ENCODE data around the gene PTTG2.

Gene PTTG2

DNA sequence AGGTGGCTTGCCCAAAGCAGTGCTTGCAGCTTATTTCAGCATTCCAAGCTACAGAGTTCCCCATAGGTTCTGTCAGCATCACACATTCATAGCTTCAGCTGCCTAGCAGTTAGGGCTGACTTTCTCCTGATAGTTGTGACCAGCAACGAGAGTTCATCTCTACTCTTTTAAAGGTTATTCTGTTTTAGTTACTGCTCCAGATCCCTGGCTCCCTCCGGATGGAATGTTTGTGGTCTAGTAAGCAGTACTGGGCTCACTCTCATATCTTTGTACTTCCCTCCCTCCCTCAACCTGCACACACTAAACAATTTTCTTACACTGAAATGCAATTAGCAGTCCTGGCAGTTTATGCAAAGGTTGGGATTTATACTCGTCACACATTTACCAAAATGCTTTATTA, 43.9 kb downstream of the PTTG2 start:
- DNase-seq (ENCODE audit: low read depth in 2 of 2) = peak in 1 of 2 donors; percentile 45
- TF ChIP-seq, protein P1, sequence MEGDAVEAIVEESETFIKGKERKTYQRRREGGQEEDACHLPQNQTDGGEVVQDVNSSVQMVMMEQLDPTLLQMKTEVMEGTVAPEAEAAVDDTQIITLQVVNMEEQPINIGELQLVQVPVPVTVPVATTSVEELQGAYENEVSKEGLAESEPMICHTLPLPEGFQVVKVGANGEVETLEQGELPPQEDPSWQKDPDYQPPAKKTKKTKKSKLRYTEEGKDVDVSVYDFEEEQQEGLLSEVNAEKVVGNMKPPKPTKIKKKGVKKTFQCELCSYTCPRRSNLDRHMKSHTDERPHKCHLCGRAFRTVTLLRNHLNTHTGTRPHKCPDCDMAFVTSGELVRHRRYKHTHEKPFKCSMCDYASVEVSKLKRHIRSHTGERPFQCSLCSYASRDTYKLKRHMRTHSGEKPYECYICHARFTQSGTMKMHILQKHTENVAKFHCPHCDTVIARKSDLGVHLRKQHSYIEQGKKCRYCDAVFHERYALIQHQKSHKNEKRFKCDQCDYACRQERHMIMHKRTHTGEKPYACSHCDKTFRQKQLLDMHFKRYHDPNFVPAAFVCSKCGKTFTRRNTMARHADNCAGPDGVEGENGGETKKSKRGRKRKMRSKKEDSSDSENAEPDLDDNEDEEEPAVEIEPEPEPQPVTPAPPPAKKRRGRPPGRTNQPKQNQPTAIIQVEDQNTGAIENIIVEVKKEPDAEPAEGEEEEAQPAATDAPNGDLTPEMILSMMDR (IDR thresholded peaks at IDR 0.05; ENCODE audit: low read depth, low read length) = no peak
- no peak overlapping the region for H3K4me3 ChIP-seq (replicated peaks in 1 of 2; ENCODE audit: low read depth in 2 of 2, low read length in 2 of 2)

DNA sequence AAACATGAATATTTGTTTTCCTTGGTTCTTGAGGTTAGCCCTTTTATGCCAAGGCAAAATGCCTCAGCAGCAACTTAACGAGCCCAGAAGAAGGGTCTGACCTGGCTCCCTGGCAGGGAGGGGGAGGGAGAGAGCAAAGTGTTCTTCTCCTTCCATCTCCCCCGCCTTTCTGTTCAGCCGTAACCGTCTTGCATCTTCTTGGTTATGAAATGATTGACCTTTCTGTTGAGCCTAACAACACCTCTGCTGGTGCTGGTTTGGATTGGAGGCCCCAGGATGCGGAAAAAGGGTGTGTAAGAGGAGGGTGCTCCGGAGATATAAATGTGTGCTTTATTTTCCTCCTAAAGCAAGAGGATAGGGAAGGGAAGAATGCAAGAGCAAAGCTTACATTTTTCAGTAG, 44.7 kb downstream of the PTTG2 start:
- no peak for DNase-seq (ENCODE audit: low read depth in 2 of 2)
- no peak overlapping the region for H3K4me3 ChIP-seq (replicated peaks in 1 of 2; ENCODE audit: low read depth in 2 of 2, low read length in 2 of 2)
- TF ChIP-seq, protein P1 (IDR thresholded peaks at IDR 0.05; ENCODE audit: low read depth, low read length) = no peak

DNA sequence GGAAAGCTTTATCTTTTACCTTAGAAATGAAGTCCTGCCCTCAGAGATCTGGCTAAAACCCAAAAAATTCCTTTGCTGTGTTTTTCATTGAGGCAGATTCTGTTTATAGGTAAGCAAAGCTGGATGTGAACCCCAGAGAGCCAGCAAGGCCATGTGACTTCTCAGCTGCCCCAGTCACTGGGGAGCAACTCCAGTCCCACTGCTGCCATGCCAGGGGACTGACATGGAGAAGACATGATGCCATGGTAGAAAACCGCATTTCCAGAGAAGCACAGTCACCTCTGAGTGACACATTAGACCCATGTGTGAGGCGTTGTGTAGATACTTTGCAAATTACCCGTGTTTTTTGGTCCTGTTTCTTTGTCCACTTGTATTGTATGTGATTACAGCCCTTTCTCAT, 45.4 kb downstream of the PTTG2 start:
- no peak for DNase-seq (ENCODE audit: low read depth in 2 of 2)
- H3K4me3 ChIP-seq (replicated peaks in 1 of 2; ENCODE audit: low read depth in 2 of 2, low read length in 2 of 2) = no peak overlapping the region
- TF ChIP-seq, protein P1 (IDR thresholded peaks at IDR 0.05; ENCODE audit: low read depth, low read length) = no peak

DNA sequence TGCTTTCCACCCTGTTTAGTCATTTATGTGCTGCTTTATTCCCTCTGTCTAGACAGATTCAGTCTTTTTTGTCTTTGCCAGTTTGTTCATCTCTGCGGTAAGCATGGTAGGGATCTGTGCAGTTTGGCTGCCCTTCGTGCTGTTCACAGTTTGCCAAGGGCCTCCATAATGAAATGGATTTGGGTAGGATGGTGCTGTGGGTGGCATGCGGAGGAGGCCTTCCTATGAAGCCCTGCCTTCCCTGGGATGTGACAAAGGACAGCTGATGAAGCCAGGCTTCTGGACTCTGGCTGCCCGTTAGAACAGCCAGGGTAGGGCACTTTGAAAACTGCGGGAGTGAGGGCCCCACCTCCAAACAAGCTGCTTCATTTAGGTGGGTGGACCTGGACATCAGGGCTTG, 47.4 kb downstream of the PTTG2 start:
- DNase-seq (ENCODE audit: low read depth in 2 of 2) = no peak
- no peak overlapping the region for H3K4me3 ChIP-seq (replicated peaks in 1 of 2; ENCODE audit: low read depth in 2 of 2, low read length in 2 of 2)
- TF ChIP-seq, protein P1 (IDR thresholded peaks at IDR 0.05; ENCODE audit: low read depth, low read length) = no peak

DNA sequence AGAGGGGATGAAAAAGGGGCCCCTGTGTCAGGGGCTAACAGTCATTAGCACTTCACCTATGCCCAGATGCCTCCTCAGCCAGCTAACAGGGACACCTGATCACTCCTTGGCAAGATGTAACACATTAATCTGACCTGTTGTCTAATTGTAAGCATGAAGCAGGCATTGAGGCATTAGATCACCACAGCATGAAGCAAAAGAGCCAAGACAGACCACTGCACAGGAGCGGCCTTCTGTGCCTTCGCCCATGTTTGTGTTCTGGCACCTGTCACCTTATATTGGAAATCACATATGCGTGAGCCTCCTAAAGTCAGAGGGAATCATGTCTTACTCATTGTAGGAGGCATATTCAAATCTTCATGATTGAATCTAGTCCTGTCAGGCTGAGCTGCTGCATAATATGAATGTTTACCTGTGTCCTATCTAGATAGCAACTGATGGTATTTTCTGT, 48.4 kb downstream of the PTTG2 start:
- DNase-seq (ENCODE audit: low read depth in 2 of 2) = no peak
- TF ChIP-seq, protein P1 (IDR thresholded peaks at IDR 0.05; ENCODE audit: low read depth, low read length) = no peak
- H3K4me3 ChIP-seq (replicated peaks in 1 of 2; ENCODE audit: low read depth in 2 of 2, low read length in 2 of 2) = no peak overlapping the region

DNA sequence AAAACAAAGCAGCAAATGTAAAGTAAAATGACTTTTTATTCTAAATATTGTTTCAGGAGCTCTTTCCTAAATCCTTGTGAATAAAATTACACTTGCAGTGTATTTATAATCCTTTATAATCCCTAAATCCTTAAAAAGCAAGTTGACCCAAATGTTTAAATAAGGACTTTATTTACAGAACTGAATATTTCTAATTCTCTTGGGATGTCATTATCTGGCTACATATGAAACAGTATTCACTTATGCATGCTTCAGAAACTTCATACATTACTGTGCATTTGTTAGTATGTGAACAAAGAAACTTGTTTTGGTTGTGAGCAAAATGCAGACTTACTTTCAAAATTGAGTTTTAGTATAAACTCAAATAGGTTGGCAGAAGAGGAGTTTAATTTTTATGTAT, 49.2 kb downstream of the PTTG2 start:
- DNase-seq (ENCODE audit: low read depth in 2 of 2) = peak in 1 of 2 donors; percentile 29
- H3K4me3 ChIP-seq (replicated peaks in 1 of 2; ENCODE audit: low read depth in 2 of 2, low read length in 2 of 2) = no peak overlapping the region
- TF ChIP-seq, protein P1 (IDR thresholded peaks at IDR 0.05; ENCODE audit: low read depth, low read length) = no peak

DNA sequence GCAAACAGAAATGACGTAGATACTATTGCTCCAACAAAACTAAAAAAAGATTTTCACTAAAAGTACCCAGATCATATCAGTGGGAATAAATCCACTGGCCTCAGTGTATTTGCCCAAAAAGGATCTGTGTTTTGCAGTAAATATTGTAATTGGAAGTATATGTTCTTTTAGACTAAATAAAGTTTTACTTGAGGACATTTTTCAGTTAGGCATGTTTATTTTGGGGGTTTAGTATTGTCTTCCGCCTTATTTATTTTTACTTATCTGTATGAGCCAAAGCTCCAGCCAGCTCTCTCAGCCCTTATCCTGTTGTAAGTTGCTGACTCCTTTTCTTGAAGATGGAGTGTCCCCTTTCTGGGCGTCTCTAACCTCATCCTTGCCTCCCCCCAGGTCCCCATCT, 49.8 kb downstream of the PTTG2 start:
- no peak for DNase-seq (ENCODE audit: low read depth in 2 of 2)
- TF ChIP-seq, protein P1 (IDR thresholded peaks at IDR 0.05; ENCODE audit: low read depth, low read length) = no peak
- H3K4me3 ChIP-seq (replicated peaks in 1 of 2; ENCODE audit: low read depth in 2 of 2, low read length in 2 of 2) = no peak overlapping the region
